HTR-8/SVneo (cell line): Measurements from ENCODE around the gene DLGAP4.

Experiments
- DNase-seq: peaks from one replicate; pipeline ENCODE4 v3.0.0; 2011; ENCODE audit warnings: low spot score, mixed read lengths; ENCODE audit not compliant: insufficient read length
- FAIRE-seq: peaks from 2 replicates; lab custom pipeline; 2011; peaks lifted over from hg19 to GRCh38; lab: Jason Lieb, UNC

The DLGAP4 gene

DNA sequence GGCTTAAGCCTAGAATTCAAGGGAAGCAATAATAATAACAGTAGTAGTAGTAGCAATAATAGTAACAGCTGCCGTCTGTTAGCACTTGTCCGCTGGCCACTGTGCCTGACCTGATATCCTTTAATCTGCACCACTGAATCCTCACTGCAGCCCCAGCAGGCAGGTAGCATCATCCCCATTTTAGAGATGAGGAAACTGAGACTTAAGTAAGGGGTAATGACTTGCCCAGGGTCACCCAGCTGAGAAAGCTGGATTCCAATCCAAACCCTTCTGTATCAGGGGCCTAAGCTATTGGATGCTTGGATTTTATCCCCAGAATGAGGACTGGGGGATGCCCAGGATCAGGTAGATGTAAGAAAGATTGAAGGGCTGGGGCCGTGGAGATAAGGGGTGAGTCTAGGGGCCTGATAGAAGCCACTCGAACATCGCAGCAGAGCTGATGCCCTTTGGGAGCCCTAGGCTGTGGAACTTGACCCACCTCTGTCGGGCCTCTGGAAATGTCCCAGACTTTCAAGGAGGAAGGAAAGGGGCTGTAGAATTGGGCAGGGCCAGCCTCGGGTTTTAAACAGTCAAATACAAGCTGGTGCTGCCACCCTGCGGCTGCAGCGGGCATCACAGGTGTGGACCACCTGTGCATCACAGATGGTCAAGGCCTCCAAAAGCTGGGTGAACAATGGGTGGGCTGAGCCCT is 133.0 kb downstream of the DLGAP4 start:
- peak; percentile 98 for FAIRE-seq
- DNase-seq = peak; percentile 95

DNA sequence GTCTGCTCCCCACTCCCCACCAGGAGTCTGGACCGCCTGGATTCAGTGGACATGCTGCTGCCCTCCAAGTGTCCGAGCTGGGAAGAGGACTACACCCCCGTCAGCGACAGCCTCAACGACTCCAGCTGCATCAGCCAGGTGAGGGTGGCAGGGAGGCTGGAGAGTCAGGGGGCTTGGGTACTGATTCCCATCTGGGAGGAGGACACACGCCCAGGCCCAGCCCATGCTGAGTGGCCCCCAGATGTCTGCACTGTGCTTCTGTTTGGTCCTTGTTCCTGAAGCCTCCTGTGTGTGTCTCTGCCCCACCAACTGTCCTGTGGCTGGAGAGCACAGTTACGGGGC is 133.6 kb downstream of the DLGAP4 start:
- FAIRE-seq = no peak
- no peak for DNase-seq

- FAIRE-seq = peak; percentile 79
- DNase-seq = no peak
Observed at GRCh38 chr20:36440370-36441026, 134.4 kb downstream of the DLGAP4 start.

DNA sequence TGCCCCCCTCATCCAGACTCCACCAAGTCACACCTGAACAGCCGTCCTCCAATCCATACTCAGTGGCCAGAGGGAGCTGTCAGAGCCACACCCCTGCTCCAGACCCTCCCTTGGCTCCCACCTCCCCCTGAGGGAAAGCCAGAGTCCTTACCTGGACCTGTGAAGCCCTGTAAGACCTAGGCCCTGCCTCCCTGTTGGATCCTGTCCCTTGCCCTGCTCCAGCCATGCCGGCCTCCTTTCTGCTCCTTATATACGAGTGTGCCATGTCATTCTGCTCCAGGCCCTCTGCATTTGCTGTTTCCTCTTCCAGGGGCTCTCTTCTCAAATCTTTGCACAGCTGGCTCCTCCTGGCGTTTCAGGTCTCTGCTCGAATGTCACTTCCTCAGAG is 134.9 kb downstream of the DLGAP4 start:
- DNase-seq = no peak
- FAIRE-seq = no peak

- FAIRE-seq (no peak), DNase-seq (no peak)
Observed at GRCh38 chr20:36441416-36441815, 135.3 kb downstream of the DLGAP4 start.

- DNase-seq (no peak), FAIRE-seq (no peak)
Observed at GRCh38 chr20:36445847-36446246, 139.7 kb downstream of the DLGAP4 start.

GRCh38 chr20:36446557-36446956 is 140.4 kb downstream of the DLGAP4 start:
- DNase-seq (no peak), FAIRE-seq (peak; percentile 74)

DNA sequence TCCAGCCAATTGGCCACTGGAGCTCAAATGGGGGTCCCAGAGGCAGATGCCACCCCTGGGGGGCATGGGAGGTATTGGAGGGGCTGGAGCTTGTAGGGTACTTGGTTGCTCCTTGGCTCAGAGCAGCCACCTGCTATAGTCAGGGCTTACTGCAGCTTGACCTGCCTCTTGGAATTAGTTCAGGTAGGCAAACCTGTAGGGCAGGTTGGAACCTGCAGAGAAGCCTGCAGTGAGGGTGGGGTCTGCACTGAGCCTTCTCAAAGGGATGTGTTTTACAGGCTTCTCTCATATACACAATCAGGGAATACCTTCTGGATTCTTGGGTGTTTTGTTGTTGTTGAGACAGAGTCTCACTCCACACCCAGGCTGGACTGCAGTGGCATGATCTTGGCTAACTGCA is 141.0 kb downstream of the DLGAP4 start:
- FAIRE-seq = peak; percentile 71
- no peak for DNase-seq

- no peak for DNase-seq
- peak; percentile 72 for FAIRE-seq
Observed at GRCh38 chr20:36449663-36450062, 143.5 kb downstream of the DLGAP4 start.

- no peak for DNase-seq
- FAIRE-seq = no peak
Observed at GRCh38 chr20:36454332-36454697, 148.2 kb downstream of the DLGAP4 start.

- DNase-seq (peak; percentile 76), FAIRE-seq (peak; percentile 96)
Observed at GRCh38 chr20:36454698-36455427, 148.7 kb downstream of the DLGAP4 start.

- FAIRE-seq = peak; percentile 76
Observed at GRCh38 chr20:36455972-36456625, 150.0 kb downstream of the DLGAP4 start.

GRCh38 chr20:36460648-36461599 is 154.8 kb downstream of the DLGAP4 start:
- DNase-seq (peak; percentile 99), FAIRE-seq (peak; percentile 99)

More at GRCh38 chr20:36455972-36456625, 150.0 kb downstream of the DLGAP4 start:
- DNase-seq = no peak

- DNase-seq (no peak), FAIRE-seq (no peak)
Observed at GRCh38 chr20:36461600-36462439, 155.7 kb downstream of the DLGAP4 start.

- FAIRE-seq (peak; percentile 93), DNase-seq (no peak)
Observed at GRCh38 chr20:36462440-36463211, 156.5 kb downstream of the DLGAP4 start.

DNA sequence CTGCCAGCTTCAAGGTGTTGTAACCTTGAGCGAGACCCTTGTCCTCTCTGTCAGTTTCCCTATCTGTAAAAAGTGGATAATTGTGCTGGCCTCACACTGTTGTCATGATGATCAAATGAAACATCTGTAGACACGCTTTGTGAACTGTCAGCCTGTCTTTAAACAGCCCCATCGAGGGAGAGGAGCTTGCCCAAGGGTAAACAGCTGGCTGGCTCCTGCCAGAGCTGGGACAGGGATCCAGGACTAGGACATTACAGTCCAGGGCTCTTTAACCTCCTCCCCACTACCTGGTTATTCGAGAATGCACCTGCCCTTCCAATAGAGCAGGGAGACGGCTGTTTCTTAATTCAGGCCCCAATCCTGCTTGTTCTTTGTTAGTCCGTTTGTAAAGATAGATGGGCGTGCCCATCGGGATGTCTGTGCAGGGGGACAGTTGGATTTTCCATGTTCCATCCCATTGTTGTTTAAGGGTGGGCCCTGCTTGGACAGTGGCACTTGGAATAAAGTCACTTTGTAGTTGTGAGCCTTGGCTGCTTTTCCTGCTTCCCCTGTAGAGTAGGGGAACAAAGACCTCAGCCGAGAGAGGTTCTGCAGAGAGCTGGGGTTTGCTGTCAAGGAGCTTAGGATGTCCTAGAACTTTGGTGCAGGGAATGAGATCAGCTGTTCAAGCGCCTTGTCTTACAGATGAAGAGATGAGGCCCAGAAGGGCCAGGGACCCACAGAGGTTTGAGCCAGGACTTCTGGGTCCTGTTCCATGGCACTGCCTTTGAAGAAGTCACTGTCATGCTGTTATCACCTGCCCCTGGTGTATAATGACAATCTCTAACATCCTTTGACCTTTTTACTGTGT is 157.3 kb downstream of the DLGAP4 start:
- peak; percentile 54 for FAIRE-seq
- no peak for DNase-seq
